ENCODE measurements around the gene PARP1.

GRCh38 chr1:226449823-226450222 is 41.9 kb upstream of the PARP1 start:
- TF ChIP-seq EZH2 (IDR thresholded peaks at IDR 0.05; ENCODE audit: borderline replicate concordance, low read depth, low read length, poor library complexity, severe bottlenecking) (no peak), CTCF (conservative IDR thresholded peaks at IDR 0.05; ENCODE audit: low read depth, low read length) (no peak)

Data from A673 (cell line).